GM12891 (cell line): ENCODE measurements around the gene SOD3.

Experiments
- PAX5 ChIP-seq: IDR thresholded peaks from 2 replicates; pipeline ENCODE4 v1.6.1; 2011; ENCODE audit warnings: low read length, moderate library complexity, mild to moderate bottlenecking; ENCODE audit not compliant: insufficient read depth, severe bottlenecking
- POLR2A ChIP-seq: IDR thresholded peaks from 2 replicates; pipeline ENCODE4 v1.6.1; 2011; ENCODE audit warnings: low read depth, low read length, control low read depth
- POLR2AphosphoS5 ChIP-seq: IDR thresholded peaks from 2 replicates; pipeline ENCODE4 v1.6.1; 2011; ENCODE audit warnings: low read depth, low read length, control low read depth
- SPI1 ChIP-seq: IDR thresholded peaks from 2 replicates; pipeline ENCODE4 v1.6.1; 2011; ENCODE audit warnings: low read depth, low read length, control low read depth

GRCh38 chr4:24840362-24840761 is 45.0 kb downstream of the SOD3 start:
- TF ChIP-seq SPI1 (no peak), POLR2AphosphoS5 (no peak), POLR2A (no peak), PAX5 (no peak)
